GM18508 (cell line): Measurements from ENCODE around the gene AIP.
"Not testable (repeated sequence)": the region's sequence is repeated elsewhere in the genome, so short reads cannot be mapped to it uniquely, and the experiment has no call there.

Experiments used
- ATAC-seq: cut with Tn5 transposase; IDR thresholded peaks from one replicate; pipeline ENCODE4 v1.9.1; 2021; ENCODE audit warnings: moderate number of reproducible peaks; ENCODE audit not compliant: insufficient read depth, unreplicated experiment

AIP gene

GRCh38 chr11:67466962-67467771, 15.7 kb upstream of the AIP start:
- no peak for ATAC-seq

GRCh38 chr11:67468056-67468455, 14.8 kb upstream of the AIP start:
- no peak for ATAC-seq

- no peak for ATAC-seq
These were observed 14.4 kb upstream of the AIP start for GRCh38 chr11:67468456-67468758.

GRCh38 chr11:67468759-67469507, 13.9 kb upstream of the AIP start, which contains the start of gene TMEM134:
Gene TMEM134, minus strand, starts transcription at chr11:67469251. Its CDS starts 59 bp downstream, at chr11:67469192.
- ATAC-seq = no peak

- ATAC-seq = no peak
These were observed 13.4 kb upstream of the AIP start for GRCh38 chr11:67469508-67469811.

- ATAC-seq = no peak
These were observed 12.4 kb upstream of the AIP start for GRCh38 chr11:67470337-67471002.

GRCh38 chr11:67472882-67473281, 9.9 kb upstream of the AIP start:
- ATAC-seq = no peak

- not testable (repeated sequence) for ATAC-seq
These were observed 6.1 kb upstream of the AIP start for GRCh38 chr11:67476692-67477091.

- ATAC-seq = not testable (repeated sequence)
These were observed 5.3 kb upstream of the AIP start for GRCh38 chr11:67477344-67478050.

GRCh38 chr11:67482275-67482826, 475 bp upstream of the AIP start:
- ATAC-seq = peak; percentile 1

- no peak for ATAC-seq
These were observed 1.2 kb downstream of the AIP start for GRCh38 chr11:67483831-67484665.

- no peak for ATAC-seq
These were observed 2.1 kb downstream of the AIP start for GRCh38 chr11:67484847-67485311.

- ATAC-seq = not testable (repeated sequence)
These were observed 3.1 kb downstream of the AIP start for GRCh38 chr11:67485873-67486361.

GRCh38 chr11:67486481-67487195, 3.8 kb downstream of the AIP start:
- ATAC-seq = no peak

GRCh38 chr11:67489203-67489884, 6.5 kb downstream of the AIP start:
- no peak for ATAC-seq

- no peak for ATAC-seq
These were observed 7.3 kb downstream of the AIP start for GRCh38 chr11:67489885-67490726.

GRCh38 chr11:67490727-67491065, 7.9 kb downstream of the AIP start:
- no peak for ATAC-seq
